ENCODE data around the gene RABGAP1L.
"Not testable (repeated sequence)": the region's sequence is repeated elsewhere in the genome, so short reads cannot be mapped to it uniquely, and the experiment has no call there.

RABGAP1L gene

DNA sequence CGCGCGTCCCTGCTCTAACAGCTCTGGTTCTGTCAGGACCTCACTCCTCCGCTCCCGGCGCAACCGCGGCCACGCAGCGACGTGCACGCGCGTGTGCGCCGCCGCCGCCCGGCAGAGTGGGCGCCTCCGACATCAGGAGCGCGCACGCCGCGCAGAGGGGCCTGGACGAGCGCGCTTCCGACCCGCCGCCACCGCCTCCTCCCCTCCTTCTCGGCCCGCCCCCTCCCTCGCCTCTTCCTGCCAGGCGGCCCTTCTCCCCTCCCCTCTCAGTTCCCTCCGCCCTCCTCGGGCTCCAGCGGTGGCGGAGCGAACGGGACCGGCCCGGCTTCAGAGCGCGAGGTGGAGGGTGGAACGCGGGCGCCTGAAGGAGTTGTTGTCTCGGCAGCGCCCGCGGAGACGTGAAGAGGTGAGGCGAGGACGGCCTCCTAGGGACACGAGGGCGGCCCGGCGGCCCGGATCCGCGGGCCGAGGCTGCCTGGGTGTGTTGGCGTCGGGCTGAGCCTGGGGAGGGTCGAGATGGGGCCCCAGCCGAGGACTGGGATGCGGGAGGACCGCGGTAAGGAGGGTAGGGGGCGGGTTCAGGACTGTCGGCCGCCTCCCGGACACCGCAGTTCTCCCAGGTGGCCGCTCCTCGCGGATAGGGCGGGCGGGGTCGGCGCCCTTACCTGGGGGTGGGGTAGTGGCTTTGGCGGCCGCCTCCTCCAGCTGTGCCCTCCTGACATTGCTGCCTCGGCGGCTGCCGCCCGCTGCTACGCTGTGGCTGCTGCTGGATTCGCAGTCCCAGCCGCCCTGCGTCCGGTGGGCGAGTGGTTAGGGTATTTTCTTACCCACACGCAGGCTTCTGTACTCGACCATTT is at the start of gene RABGAP1L:
RABGAP1L (plus strand) TSS at position 269 of the 857 bp plus-strand sequence.
- in situ Hi-C loops (cut with HindIII; ENCODE audit: low pct_ligation_motif_present, low pct_unique_long_range_greater_than_20kb, low sequenced_read_pairs), result no loop called here
- DNase-seq, result peak; percentile 95

DNA sequence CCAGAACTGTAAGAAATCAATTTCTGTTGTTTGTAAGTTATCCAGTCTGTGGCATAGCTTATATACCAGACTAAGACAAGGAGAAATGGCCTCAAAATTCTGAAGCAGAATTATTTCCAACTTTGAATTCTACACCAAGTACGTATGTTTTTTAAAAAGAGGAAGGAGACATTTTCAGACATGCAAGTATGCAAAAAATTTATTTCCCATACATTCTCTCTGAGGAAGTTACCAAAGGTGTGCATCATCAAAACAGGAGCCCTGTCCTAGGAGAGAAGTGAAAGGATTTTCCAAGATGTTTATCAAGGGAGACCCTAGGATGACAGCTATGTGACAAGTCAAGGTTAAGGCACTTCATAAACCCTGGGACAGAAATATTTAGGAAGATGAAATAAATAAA is 49.3 kb upstream of the RABGAP1L start:
- in situ Hi-C loops (cut with HindIII; ENCODE audit: low pct_ligation_motif_present, low pct_unique_long_range_greater_than_20kb, low sequenced_read_pairs), result no loop called here
- DNase-seq, result no peak

DNA sequence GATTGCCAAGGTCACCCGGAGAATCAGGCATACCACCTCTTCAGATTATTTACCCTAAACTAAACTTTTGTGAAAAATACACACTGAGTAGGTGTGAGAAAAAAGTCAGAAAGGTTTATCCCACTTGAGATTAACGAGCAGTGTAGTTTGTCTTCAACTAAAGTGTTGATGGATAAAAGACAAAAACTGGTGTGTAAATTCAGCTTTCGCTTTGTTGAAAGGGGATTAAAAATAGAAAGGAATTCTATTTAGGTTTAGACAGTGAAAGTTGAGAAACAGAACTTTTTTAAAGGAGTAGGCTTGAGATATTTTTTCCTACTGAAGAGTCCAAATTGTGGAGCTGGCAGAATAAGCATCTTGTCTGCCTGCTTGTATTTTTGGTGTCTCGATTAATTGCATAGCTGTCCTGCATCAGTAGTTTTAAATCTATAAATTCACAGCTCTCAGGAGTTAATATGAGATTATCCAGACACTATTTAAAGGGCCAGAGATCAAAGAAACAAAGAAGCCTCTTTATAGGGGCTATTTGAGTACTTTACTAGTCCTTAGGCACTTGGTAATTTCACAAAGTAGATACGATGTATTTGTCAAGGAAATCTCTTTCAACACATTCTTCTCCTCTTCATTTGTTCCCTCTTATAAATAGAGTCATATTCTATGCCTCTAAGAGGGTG is 46.7 kb upstream of the RABGAP1L start:
- no peak for DNase-seq
- in situ Hi-C loops (cut with HindIII; ENCODE audit: low pct_ligation_motif_present, low pct_unique_long_range_greater_than_20kb, low sequenced_read_pairs), result no loop called here

DNA sequence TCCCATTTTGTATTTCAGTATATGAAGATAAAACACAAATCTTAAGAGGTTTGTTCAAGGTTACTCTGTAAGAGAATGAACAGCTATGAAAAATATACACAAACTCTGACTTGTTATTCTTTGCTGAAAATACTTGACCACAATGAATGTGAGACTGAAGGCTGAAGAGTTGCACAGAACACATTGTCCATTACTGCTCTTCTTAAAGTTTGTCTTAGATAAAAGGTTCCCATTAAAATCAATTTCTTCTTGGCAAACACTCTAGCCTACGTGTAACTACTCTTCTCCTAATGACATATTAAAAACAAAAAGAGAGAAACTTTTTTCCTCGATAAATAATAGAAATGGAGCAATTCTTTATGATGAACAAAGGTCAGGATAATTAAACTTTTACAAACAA is 45.2 kb upstream of the RABGAP1L start:
- in situ Hi-C loops (cut with HindIII; ENCODE audit: low pct_ligation_motif_present, low pct_unique_long_range_greater_than_20kb, low sequenced_read_pairs), result no loop called here
- no peak for DNase-seq

DNA sequence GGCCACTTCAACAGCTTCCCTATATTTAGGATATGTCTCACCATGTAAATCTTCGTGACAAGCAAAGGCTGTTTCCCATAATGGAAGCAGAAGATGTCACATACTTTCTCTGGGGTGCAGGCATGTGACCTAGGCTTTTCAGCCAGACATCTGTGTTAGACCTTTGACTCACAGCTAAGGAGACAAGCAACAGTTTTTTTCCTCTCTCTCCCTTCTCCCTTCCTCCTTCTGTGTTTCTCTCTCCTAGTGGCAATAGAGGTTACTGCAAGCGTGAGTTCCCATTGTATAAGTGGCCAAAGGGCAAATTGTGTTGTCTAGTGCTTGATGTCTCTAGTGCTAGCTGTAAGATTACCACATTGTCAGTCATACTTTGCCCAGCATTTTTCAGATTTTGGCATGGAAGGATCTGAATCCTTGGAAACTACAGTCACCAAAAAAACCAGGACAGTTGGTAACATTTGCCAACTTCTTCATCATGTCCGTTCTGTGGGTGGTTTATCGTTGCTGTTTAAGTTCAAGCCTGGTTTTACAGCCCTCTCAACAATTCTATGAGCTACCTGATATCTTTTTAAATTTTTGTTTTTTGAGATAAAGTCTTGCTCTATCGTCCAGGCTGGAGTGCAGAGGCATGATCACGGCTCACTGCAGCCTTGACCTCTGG is 44.4 kb upstream of the RABGAP1L start:
- in situ Hi-C loops (cut with HindIII; ENCODE audit: low pct_ligation_motif_present, low pct_unique_long_range_greater_than_20kb, low sequenced_read_pairs), result no loop called here
- peak; percentile 79 for DNase-seq

DNA sequence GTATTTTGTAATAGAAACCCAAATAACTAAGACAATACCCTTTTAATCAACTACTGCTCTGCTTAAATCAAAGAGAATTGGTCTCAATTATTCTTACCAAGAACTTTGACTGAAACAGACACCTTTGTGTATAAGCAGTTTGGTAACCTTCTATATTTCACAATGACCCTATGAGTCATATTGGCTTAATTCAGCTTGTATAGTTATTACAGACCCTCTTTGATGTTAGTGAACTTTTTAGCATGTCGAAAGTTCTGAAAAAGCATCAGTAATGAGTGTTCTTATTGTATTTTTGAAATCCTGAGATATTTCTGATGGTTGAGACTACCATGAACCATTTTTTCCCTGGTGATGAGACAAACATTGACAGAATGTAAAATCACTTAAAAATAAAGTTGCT is 43.3 kb upstream of the RABGAP1L start:
- in situ Hi-C loops (cut with HindIII; ENCODE audit: low pct_ligation_motif_present, low pct_unique_long_range_greater_than_20kb, low sequenced_read_pairs), result no loop called here
- DNase-seq, result no peak

DNA sequence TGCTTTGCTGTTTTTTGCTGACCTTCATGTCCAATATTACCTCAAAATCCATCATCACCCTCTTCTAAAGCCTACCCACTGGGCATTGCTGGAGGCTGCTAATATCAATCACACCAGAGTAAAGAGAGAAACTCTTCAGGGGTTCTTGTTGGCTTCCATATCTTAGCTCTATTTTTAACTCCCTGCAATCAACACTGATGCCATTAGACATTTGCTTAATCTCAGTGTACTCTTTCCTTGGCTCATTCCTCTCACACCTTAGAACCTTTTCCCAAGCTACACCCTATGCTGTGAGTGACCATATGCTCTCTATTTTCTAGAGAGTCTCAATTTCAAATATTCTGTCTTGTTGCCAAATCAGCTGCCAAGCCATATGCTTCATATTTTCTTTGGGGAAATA is 40.6 kb upstream of the RABGAP1L start:
- no peak for DNase-seq
- in situ Hi-C loops (cut with HindIII; ENCODE audit: low pct_ligation_motif_present, low pct_unique_long_range_greater_than_20kb, low sequenced_read_pairs), result no loop called here

DNA sequence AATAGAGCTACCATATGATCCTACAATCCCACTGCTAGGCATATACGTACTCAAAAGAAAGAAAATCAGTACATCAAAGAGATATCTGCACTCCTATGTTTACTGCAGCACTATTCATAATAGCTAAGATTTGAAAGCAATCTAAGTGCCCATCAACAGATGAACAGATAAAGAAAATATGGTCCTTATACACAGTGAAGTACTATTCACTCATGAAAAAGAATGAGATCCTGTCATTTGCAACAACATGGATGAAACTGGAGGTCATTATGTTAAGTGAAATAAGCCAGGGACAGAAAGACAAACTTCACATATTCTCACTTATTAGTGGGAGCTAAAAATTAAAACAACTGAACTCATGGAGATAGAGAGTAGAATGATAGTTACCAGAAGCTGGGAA is 37.0 kb upstream of the RABGAP1L start:
- in situ Hi-C loops (cut with HindIII; ENCODE audit: low pct_ligation_motif_present, low pct_unique_long_range_greater_than_20kb, low sequenced_read_pairs); DNase-seq: not testable (repeated sequence)

DNA sequence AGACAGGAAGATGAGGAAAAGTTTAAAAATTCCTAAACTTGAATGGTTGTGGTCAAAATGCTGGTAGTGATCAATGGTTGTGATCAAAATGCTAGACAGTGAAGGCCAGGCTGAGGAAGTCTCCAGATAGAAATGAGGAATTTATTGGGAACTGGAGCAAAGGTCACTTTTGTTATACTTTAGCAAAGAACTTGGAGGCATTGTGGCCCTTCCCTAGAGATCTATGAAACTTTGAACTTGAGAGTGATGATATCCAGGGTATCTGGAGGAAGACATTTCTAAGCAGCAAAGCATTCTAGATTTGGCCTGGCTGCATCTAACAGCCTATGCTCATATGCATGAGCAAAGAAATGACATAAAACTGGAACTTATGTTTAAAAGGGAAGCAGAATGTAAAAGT is 35.5 kb upstream of the RABGAP1L start:
- DNase-seq, result no peak
- in situ Hi-C loops (cut with HindIII; ENCODE audit: low pct_ligation_motif_present, low pct_unique_long_range_greater_than_20kb, low sequenced_read_pairs), result no loop called here

DNA sequence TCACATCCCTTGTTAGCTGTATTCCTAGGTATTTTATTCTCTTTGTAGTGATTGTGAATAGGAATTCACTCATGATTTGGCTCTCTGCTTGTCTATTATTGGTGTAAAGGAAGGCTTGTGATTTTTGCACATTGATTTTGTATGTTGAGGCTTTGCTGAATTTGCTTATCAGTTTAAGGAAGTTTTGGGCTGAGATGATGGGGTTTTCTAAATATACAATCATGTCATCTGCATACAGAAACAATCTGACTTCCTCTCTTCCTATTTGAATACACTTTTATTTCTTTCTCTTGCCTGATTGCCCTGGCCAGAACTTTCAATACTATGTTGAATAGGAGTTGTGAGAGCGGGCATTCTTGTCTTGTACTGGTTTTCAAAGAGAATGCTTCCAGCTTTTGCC is 32.1 kb upstream of the RABGAP1L start:
- in situ Hi-C loops (cut with HindIII; ENCODE audit: low pct_ligation_motif_present, low pct_unique_long_range_greater_than_20kb, low sequenced_read_pairs), result not testable (repeated sequence)

DNA sequence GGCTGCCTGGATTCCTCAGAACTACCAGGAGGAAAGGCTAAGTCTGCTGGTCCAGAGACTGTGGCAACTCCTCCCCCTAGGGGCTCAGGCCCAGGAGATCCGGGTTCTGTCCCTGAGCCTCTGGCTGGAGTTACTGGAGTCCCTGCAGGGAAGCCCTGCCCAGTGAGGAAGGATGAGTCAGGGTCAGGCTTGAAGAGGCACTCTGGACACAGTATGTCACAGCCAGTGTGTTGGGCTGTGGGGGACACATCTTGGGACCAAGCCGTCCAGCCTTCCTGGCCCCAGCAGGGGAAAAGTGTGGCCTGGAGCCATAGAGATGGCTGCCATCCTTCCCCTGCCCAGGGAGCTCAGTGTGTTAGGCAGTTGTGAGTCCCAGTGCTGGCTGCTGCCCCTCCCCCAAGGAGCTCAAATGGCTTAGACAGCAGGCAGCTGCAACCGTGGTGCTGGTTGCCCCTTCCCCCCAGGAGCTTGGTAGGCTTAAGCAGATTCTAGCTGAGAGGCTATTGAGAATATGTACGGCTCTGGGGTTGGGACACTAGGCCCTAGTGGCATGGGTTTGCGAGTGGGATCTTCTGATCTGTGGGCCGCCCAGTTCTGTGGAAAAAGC is 28.2 kb upstream of the RABGAP1L start:
- in situ Hi-C loops (cut with HindIII; ENCODE audit: low pct_ligation_motif_present, low pct_unique_long_range_greater_than_20kb, low sequenced_read_pairs), result no loop called here
- no peak for DNase-seq

More for the DNA sequence above, 32.1 kb upstream of the RABGAP1L start:
- DNase-seq, result not testable (repeated sequence)

DNA sequence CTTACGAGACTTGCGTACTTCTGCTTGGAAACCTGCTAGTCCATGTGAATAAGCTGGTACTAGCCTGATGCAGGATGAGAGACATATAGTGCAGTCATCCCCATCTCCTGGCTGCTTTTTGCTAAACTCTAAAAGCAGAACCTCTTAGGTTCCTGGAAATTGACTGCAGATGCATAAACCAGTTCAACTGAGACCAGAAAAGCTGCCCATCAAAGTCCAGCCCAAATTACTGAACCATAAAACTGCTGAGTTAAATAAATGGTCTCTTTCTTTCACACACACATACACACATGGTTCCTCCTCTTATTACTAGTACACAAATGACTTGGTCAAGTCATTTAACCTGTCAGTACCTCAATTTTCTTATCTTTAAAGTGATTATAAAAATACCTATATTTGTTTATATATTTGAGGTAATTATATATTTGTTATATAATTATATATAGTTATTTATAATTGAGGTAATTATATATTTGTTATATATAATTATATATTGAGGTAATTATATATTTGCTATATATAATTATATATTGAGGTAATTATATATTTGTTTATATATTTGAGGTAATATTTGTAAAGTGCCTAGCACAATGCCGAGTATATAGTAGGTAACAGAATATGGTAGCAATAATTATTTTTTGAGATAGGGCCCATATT is 25.2 kb upstream of the RABGAP1L start:
- DNase-seq, result no peak
- in situ Hi-C loops (cut with HindIII; ENCODE audit: low pct_ligation_motif_present, low pct_unique_long_range_greater_than_20kb, low sequenced_read_pairs), result no loop called here

DNA sequence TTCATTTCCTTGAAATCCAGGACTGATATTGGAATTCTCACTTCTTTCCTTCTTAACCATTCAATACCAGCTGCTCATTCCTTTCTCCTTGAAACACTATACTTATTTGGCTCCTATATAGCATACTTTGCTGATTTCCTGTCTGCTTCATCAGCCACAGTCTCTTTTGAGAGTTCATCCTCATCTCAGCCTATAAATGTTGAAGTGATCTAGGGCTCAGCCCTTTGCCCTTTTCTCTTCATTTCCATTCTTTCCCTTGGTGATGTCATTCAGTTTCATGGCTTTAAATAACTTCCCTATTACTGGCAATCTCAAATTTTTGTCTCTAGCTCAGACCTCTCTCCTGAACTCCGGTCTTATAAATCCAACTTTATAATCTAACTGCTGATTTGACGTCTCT is 24.1 kb upstream of the RABGAP1L start:
- in situ Hi-C loops (cut with HindIII; ENCODE audit: low pct_ligation_motif_present, low pct_unique_long_range_greater_than_20kb, low sequenced_read_pairs), result no loop called here
- no peak for DNase-seq

DNA sequence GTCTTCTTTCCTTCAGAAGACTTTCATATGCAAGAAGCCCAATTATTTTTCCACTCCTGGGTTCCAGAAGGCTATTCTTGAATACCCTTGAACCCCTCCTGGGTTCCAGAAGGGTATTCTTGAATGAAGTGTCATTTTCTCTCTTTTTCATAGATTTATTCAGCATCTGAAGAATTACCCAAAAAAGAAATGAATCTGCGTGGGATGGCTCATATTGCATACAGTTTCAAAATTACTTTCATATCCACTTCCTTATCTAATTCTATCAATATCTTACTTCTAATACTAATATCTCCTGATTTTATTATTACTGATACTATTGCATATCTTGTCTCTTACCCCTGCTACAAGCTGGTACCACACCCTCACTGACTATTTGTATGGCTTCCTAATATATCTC is 22.6 kb upstream of the RABGAP1L start:
- no peak for DNase-seq
- in situ Hi-C loops (cut with HindIII; ENCODE audit: low pct_ligation_motif_present, low pct_unique_long_range_greater_than_20kb, low sequenced_read_pairs), result no loop called here

DNA sequence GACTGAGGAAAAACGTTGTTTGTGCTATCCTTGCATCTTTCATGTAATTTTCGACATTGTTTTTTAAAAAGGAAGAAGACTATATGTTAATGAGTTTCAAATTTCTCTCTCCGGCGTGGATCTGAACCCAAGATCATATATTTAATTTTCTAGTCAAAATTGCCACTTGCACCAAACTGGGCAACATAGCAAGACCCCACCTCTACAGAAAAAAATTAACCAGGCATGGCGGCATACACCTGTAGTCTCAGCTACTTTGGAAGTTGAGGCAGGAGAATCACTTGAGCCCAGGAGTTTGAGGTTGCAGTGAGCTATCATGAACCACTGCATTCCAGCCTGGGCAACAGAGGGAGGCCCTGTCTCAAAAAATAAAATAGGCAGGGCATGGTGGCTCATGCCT is 16.5 kb upstream of the RABGAP1L start:
- in situ Hi-C loops (cut with HindIII; ENCODE audit: low pct_ligation_motif_present, low pct_unique_long_range_greater_than_20kb, low sequenced_read_pairs), result no loop called here
- no peak for DNase-seq

DNA sequence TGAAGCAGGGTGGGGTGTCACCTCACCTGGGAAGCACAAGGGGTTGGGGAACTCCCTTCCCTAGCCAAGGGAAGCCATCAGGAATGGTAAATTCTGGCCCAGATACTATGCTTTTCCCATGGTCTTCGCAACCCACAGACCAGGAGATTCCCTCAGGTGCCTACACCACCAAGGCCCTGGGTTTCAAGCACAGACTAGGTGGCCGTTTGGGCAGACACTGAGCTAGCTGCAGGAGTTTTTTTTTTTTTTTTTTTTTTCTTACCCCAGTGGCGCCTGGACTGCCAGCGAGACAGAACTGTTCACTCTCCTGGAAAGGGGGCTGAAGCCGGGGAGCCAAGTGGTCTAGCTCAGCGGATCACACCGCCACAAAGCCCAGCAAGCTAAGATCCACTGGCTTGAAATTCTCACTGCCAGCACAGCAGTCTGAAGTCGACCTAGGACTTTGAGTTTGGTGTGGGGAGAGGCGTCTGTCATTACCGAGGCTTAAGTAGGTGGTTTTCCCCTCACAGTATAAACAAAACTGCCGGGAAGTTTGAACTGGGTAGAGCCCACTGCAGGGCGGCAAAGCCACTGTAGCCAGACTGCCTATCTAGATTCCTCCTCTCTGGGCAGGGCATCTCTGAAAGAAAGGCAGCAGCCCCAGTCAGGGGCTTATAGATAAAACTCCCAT is 15.5 kb upstream of the RABGAP1L start:
- DNase-seq; in situ Hi-C loops (cut with HindIII; ENCODE audit: low pct_ligation_motif_present, low pct_unique_long_range_greater_than_20kb, low sequenced_read_pairs): not testable (repeated sequence)

DNA sequence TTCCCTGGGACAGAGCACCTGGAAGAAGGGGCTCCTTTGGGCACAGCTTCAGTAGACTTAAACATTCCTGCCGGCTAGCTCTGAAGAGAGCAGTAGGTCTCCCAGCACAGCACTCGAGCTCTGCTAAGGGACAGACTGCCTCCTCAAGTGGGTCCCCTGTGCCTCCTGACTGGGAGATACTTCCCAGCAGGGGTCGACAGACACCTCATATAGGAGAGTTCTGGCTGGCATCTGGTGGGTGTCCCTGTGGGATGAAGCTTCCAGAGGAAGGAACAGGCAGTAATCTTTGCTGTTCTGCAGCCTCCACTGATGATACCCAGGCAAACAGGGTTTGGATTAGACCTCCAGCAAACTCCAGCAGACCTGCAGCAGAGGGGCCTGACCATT is 14.9 kb upstream of the RABGAP1L start:
- DNase-seq; in situ Hi-C loops (cut with HindIII; ENCODE audit: low pct_ligation_motif_present, low pct_unique_long_range_greater_than_20kb, low sequenced_read_pairs): not testable (repeated sequence)

DNA sequence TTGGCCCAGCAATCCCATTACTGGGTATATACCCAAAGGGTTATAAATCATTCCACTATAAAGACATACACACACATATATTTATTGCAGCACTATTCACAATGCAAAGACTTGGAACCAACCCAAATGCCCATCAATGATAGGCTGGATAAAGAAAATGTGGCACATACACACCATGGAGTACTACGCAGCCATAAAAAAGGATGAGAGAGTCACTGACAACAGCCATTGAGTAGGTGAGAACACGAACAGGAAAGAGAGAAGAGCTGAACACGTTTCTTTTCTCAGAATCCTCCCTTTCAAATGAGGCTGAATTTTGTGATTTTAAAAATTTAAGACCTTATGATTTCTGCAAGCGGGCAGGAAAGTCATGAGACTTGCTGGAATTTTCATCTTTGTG is 10.1 kb upstream of the RABGAP1L start:
- in situ Hi-C loops (cut with HindIII; ENCODE audit: low pct_ligation_motif_present, low pct_unique_long_range_greater_than_20kb, low sequenced_read_pairs), result no loop called here
- no peak for DNase-seq
